AG04449 (cell line): ENCODE measurements around the gene PHLDB3.

Source experiments
- CTCF ChIA-PET: fragments of 350-600 bp; formaldehyde crosslinking; extraction: SDS; loops from one replicate; lab custom pipeline; 2021; ENCODE audit warnings: antibody characterized with exemption; lab: Yijun Ruan, JAX
- POLR2A ChIA-PET: fragments of 400-600, 350-600 bp; formaldehyde crosslinking; extraction: SDS; loops from one replicate; lab custom pipeline; 2020; ENCODE audit warnings: antibody characterized with exemption, inconsistent platforms; lab: Yijun Ruan, JAX
- DNase-seq: peaks from one replicate; pipeline ENCODE4 v3.0.0-alpha.2; 2010; ENCODE audit warnings: low read depth, low spot score
- H3K4me3 ChIP-seq: 2 replicates; pipeline ENCODE4 v1.5.1; 2011; ENCODE audit warnings: low read depth, mild to moderate bottlenecking, control low read depth, low read length
- TF ChIP-seq, protein P1 (sequence below): IDR thresholded peaks from one replicate; pipeline ENCODE4 v1.5.1; 2011; ENCODE audit warnings: mild to moderate bottlenecking, moderate library complexity, low read length, control low read depth, inconsistent platforms; ENCODE audit not compliant: insufficient read depth; ENCODE audit errors: missing control alignments

The PHLDB3 gene

DNA sequence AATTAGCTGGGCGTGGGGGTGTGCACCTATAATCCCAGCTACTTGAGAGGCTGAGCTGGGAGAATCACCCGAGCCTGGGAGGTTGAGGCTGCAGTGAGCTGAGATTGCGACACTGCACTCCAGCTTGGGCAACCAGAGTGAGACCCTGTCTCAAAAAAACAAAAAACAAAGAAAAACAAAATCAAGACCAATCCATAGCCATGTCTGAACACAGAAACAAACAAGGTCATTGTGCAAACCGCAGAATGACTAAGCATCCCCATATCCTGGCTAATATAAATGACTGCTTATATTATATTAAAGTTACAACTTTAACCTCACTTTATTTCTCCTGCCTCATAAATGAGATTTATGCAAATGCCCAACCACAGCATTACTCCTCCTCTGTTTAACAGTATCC is 36.8 kb downstream of the PHLDB3 start:
- POLR2A ChIA-PET: interaction anchor here (0.6 kb wide), 1 partner anchor 62 kb away, joined by 3 read pairs; no protein-coding TSS in a partner anchor
- TF ChIP-seq, protein P1, sequence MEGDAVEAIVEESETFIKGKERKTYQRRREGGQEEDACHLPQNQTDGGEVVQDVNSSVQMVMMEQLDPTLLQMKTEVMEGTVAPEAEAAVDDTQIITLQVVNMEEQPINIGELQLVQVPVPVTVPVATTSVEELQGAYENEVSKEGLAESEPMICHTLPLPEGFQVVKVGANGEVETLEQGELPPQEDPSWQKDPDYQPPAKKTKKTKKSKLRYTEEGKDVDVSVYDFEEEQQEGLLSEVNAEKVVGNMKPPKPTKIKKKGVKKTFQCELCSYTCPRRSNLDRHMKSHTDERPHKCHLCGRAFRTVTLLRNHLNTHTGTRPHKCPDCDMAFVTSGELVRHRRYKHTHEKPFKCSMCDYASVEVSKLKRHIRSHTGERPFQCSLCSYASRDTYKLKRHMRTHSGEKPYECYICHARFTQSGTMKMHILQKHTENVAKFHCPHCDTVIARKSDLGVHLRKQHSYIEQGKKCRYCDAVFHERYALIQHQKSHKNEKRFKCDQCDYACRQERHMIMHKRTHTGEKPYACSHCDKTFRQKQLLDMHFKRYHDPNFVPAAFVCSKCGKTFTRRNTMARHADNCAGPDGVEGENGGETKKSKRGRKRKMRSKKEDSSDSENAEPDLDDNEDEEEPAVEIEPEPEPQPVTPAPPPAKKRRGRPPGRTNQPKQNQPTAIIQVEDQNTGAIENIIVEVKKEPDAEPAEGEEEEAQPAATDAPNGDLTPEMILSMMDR: no peak
- CTCF ChIA-PET: interaction anchor here (2.4 to 6.9 kb wide), 2 partner anchors 21 to 52 kb away, joined by 7 to 62 read pairs; no protein-coding TSS in a partner anchor
- no peak for DNase-seq
- H3K4me3 ChIP-seq: no peak overlapping the region

DNA sequence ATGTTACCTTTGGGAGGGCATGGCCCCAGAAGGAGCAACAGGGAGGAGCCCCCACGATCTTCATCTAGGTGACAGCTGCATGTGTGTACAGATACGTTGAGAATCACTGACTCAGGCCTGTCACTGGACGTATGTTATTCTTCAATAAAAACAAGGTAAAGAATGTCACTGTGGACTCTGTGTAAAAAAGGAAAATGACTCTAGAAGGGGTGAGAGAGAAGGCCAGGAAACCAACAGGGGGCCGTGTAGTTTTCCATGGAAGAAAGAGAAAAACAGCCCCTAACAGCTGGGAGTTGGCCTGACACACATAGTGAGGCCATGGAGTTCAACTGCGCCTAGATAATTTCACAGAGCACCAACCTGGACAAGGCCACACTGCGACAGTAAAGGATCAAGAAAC is 37.3 kb downstream of the PHLDB3 start:
- TF ChIP-seq, protein P1: no peak
- no peak overlapping the region for H3K4me3 ChIP-seq
- ChIA-PET POLR2A (interaction anchor here (0.6 kb wide), 1 partner anchor 62 kb away, joined by 3 read pairs; no protein-coding TSS in a partner anchor), CTCF (interaction anchor here (2.4 to 6.9 kb wide), 2 partner anchors 20 to 52 kb away, joined by 7 to 62 read pairs; no protein-coding TSS in a partner anchor)
- no peak for DNase-seq

DNA sequence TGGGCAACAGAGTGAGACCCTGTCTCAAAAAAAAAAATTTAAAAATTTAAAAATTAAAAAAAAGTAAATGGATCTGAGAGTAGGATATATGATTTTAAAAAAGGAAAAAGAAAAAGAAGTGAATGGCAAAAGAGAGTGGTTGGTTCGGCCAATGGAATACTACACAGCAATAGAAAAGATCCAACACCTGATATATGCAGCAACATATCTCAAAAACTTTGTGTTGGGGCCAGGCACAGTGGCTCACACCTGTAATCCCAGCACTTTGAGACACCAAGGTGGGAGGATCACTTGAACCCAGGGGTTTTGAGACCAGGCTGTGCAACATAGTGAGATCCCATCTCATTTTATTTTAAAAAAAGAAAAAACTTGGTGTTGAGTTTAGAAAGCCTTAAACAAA is 37.8 kb downstream of the PHLDB3 start:
- DNase-seq: no peak
- ChIA-PET POLR2A (no interaction called here), CTCF (interaction anchor here (2.4 to 6.9 kb wide), 2 partner anchors 20 to 53 kb away, joined by 7 to 62 read pairs; no protein-coding TSS in a partner anchor)
- TF ChIP-seq, protein P1: no peak
- H3K4me3 ChIP-seq: no peak overlapping the region

DNA sequence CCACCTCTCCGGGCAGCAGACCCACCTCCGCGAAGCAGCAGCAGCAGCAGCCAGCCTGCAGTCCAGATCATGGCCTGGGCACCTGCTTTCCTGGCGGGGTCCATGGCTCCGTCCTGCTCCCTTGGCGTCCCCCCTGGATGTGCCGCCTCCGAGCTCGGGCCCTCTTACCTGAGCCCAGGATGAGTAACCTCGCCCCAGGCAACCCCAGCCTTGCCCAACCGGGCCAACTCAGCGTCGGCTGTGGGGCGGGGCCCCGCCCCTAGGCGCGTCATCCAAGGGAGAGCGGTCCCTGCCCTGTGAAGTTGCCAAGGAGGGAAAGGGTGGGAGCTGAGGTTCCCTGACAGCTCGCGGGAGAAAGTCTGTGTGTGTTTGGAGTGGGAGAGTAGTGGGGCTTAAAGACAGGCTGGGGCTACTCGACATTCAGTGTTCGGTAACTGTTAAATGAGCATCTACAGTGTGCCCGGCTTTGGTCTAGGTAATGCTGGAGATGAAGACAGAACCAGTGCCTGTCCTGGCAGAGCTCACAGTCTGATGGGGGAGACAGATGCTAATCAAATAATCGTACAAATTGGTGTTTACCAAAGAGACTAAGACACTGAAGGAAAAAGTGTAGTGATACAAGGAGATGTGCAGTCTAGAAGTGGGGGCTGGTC is 39.0 kb downstream of the PHLDB3 start, which contains the start of gene LYPD3:
Gene LYPD3, minus strand, starts transcription at position 141 of the 653 bp plus-strand sequence. Its CDS starts 37 bp downstream, at position 104.
- peak within 1 kb of the TSS; percentile 82 for H3K4me3 ChIP-seq
- TF ChIP-seq, protein P1: no peak
- no peak for DNase-seq
- ChIA-PET CTCF (interaction anchor here (2.4 to 6.9 kb wide), 2 partner anchors 19 to 54 kb away, joined by 7 to 62 read pairs; no protein-coding TSS in a partner anchor), POLR2A (no interaction called here)

DNA sequence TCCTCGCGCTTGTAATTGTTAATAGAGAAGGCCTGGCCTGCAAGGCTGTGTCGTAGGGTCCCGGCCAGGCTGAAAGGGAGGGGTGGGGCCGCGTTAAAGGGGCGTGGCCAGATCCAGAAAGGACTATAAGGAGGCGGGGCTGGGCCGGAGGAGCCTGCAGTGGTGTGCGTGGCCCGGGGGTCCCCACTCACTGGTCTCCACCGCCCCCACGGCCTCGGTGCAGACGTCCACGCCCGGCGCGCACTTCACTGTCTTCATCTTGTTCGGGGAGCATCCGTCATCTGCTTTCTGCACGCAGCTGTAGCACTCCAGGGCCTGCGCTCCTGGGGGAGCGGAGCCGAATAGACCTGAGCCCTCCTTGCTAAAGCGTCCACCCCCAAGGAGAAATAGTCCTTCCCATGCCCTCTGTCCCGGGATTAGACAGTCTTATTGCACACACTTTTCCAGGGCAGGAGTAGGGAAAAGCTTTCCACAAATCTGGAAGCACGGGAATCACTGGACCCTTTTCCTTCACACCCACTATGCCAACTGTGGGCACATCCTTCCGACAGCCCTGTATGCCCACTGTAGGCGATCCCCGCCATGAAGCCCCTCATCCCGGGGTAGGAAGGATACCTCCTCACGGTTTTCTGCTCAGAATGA is 40.3 kb downstream of the PHLDB3 start:
- peak overlapping the region; percentile 82 for H3K4me3 ChIP-seq
- POLR2A ChIA-PET: no interaction called here
- DNase-seq: no peak
- CTCF ChIA-PET: interaction anchor here (1.0 to 6.9 kb wide), 6 partner anchors 9 to 60 kb away, joined by 4 to 62 read pairs (median 8); no protein-coding TSS in a partner anchor
- TF ChIP-seq, protein P1: no peak
